KMS-11 (cell line): Measurements from ENCODE around the gene ASPRV1.
A peak's percentile ranks its signal among the peaks of the same experiment; 100 is the strongest.

Source experiments
- H2AFZ ChIP-seq: fragments of 200-600 bp; sonication (generic); 2 replicates; pipeline ENCODE4 v1.6.1; 2016; ENCODE audit warnings: antibody characterized with exemption, mixed run types, low read depth
- H3K27ac ChIP-seq: fragments of 200-600 bp; sonication (generic); 2 replicates; pipeline ENCODE4 v1.6.1; 2016; ENCODE audit warnings: mild to moderate bottlenecking, mixed run types
- H3K27me3 ChIP-seq: fragments of 200-600 bp; sonication (generic); 2 replicates; pipeline ENCODE4 v1.6.1; 2017; ENCODE audit warnings: mild to moderate bottlenecking, low read depth, mixed run types, moderate library complexity; ENCODE audit not compliant: insufficient read depth
- H3K36me3 ChIP-seq: fragments of 200-600 bp; sonication (generic); 2 replicates; pipeline ENCODE4 v1.6.1; 2017; ENCODE audit warnings: mild to moderate bottlenecking, mixed run types; ENCODE audit not compliant: insufficient read depth
- H3K4me1 ChIP-seq: fragments of 200-600 bp; sonication (generic); 2 replicates; pipeline ENCODE4 v1.6.1; 2016; ENCODE audit warnings: mild to moderate bottlenecking, low read depth, mixed run types; ENCODE audit not compliant: poor library complexity, severe bottlenecking
- H3K4me2 ChIP-seq: fragments of 200-600 bp; sonication (generic); 2 replicates; pipeline ENCODE4 v1.7.0; 2016; ENCODE audit warnings: mild to moderate bottlenecking, mixed run types
- H3K4me3 ChIP-seq: fragments of 200-600 bp; sonication (generic); IDR thresholded peaks from 2 replicates; pipeline ENCODE4 v1.6.1; 2017; ENCODE audit warnings: low read depth, low read length, mixed read lengths; ENCODE audit not compliant: insufficient read depth
- H3K79me2 ChIP-seq: fragments of 200-600 bp; sonication (generic); 2 replicates; pipeline ENCODE4 v1.6.1; 2016; ENCODE audit warnings: low read depth, mixed run types; ENCODE audit not compliant: insufficient read depth
- H3K9ac ChIP-seq: fragments of 200-600 bp; sonication (generic); 2 replicates; pipeline ENCODE4 v1.6.1; 2016; ENCODE audit warnings: mild to moderate bottlenecking, mixed run types
- H4K20me1 ChIP-seq: fragments of 200-600 bp; sonication (generic); 2 replicates; pipeline ENCODE4 v1.6.1; 2016; ENCODE audit warnings: mild to moderate bottlenecking, mixed run types; ENCODE audit not compliant: insufficient read depth
- CTCF ChIP-seq: fragments of 200-600 bp; sonication (generic); conservative IDR thresholded peaks from 2 replicates; pipeline ENCODE4 v1.6.1; 2017; ENCODE audit warnings: low read depth, mild to moderate bottlenecking, antibody characterized with exemption, low read length, moderate library complexity, mixed read lengths

Gene ASPRV1

GRCh38 chr2:69923116-69923515 lies 38.3 kb downstream of the ASPRV1 start:
- Histone ChIP-seq H4K20me1 (no peaks in the 10 kb centered on the region), H3K9ac (no peak overlapping the region), H3K27ac (no peak overlapping the region), H3K4me2 (no peak overlapping the region), H3K4me1 (peaks cover 10% of the 10 kb centered on the region), H2AFZ (no peak overlapping the region), H3K27me3 (no peaks in the 10 kb centered on the region), H3K36me3 (no peaks in the 10 kb centered on the region), H3K79me2 (no peaks in the 10 kb centered on the region), H3K4me3 (no peak overlapping the region)
- TF ChIP-seq CTCF = no peak

- Histone ChIP-seq H2AFZ (no peak overlapping the region), H3K4me2 (no peak overlapping the region), H3K4me3 (no peak overlapping the region), H3K27me3 (no peaks in the 10 kb centered on the region), H3K27ac (no peak overlapping the region), H3K79me2 (peaks cover 5% of the 10 kb centered on the region; the same call in 1 of the 2 replicates), H4K20me1 (no peaks in the 10 kb centered on the region), H3K4me1 (peaks cover 19% of the 10 kb centered on the region), H3K36me3 (no peaks in the 10 kb centered on the region), H3K9ac (no peak overlapping the region)
- no peak for TF ChIP-seq CTCF
Observed at GRCh38 chr2:69918401-69918800, 43.0 kb downstream of the ASPRV1 start.

- no peaks in the 10 kb centered on the region for H3K36me3 ChIP-seq
- H3K27me3 ChIP-seq = no peaks in the 10 kb centered on the region
- H3K79me2 ChIP-seq = peaks cover 5% of the 10 kb centered on the region; the same call in 1 of the 2 replicates
- no peak for TF ChIP-seq CTCF
- H4K20me1 ChIP-seq = no peaks in the 10 kb centered on the region
- no peak overlapping the region for H3K4me2 ChIP-seq
- H3K4me3 ChIP-seq = no peak overlapping the region
- H3K4me1 ChIP-seq = peaks cover 24% of the 10 kb centered on the region
- H3K27ac ChIP-seq = no peak overlapping the region
- no peak overlapping the region for H2AFZ ChIP-seq
- no peak overlapping the region for H3K9ac ChIP-seq
Observed at GRCh38 chr2:69917852-69918251, 43.6 kb downstream of the ASPRV1 start.

- Histone ChIP-seq H3K79me2 (peaks cover 5% of the 10 kb centered on the region; the same call in 1 of the 2 replicates), H3K4me2 (peak overlapping the region; percentile 58), H3K4me3 (no peak overlapping the region), H4K20me1 (no peaks in the 10 kb centered on the region), H3K27me3 (no peaks in the 10 kb centered on the region), H3K27ac (no peak overlapping the region), H2AFZ (peak overlapping the region; percentile 54; the same call in 1 of the 2 replicates), H3K36me3 (no peaks in the 10 kb centered on the region), H3K4me1 (peaks cover 37% of the 10 kb centered on the region), H3K9ac (peak overlapping the region; percentile 99; the same call in 1 of the 2 replicates)
- no peak for TF ChIP-seq CTCF
Observed at GRCh38 chr2:69916106-69916505, 45.3 kb downstream of the ASPRV1 start.
